ENCODE measurements around the gene SCUBE1.

DNA sequence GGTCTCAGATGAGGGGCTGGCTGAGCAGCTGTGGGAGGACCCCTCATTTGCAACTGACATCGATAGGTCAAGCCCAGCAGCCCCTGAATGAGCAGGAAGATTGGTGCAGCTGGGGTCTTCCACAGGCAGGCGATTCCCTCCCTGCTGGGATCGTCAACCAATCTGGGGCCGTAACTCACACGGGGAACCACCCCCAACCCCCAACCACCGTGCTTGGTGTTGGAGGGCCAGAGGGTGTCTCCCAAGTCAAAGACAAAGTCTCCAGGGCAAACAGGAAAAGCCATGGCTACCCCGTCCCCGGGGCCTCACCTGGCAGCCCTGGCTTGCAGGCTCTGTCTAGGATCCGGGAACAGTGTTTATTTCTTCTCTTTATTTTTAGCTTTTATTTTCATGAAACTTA, 26.9 kb upstream of the SCUBE1 start:
- TF ChIP-seq, protein P1, sequence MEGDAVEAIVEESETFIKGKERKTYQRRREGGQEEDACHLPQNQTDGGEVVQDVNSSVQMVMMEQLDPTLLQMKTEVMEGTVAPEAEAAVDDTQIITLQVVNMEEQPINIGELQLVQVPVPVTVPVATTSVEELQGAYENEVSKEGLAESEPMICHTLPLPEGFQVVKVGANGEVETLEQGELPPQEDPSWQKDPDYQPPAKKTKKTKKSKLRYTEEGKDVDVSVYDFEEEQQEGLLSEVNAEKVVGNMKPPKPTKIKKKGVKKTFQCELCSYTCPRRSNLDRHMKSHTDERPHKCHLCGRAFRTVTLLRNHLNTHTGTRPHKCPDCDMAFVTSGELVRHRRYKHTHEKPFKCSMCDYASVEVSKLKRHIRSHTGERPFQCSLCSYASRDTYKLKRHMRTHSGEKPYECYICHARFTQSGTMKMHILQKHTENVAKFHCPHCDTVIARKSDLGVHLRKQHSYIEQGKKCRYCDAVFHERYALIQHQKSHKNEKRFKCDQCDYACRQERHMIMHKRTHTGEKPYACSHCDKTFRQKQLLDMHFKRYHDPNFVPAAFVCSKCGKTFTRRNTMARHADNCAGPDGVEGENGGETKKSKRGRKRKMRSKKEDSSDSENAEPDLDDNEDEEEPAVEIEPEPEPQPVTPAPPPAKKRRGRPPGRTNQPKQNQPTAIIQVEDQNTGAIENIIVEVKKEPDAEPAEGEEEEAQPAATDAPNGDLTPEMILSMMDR (conservative IDR thresholded peaks at IDR 0.05; ENCODE audit: low read depth, low read length) = no peak
- TF ChIP-seq MAZ (IDR thresholded peaks at IDR 0.05; ENCODE audit: borderline replicate concordance, low read depth, low read length) (no peak), MAFK (IDR thresholded peaks at IDR 0.05; ENCODE audit: low read depth, low read length) (no peak)
- TF ChIP-seq, protein P2, sequence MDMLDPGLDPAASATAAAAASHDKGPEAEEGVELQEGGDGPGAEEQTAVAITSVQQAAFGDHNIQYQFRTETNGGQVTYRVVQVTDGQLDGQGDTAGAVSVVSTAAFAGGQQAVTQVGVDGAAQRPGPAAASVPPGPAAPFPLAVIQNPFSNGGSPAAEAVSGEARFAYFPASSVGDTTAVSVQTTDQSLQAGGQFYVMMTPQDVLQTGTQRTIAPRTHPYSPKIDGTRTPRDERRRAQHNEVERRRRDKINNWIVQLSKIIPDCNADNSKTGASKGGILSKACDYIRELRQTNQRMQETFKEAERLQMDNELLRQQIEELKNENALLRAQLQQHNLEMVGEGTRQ (IDR thresholded peaks at IDR 0.05; ENCODE audit: low read depth, low read length) = no peak

Measured in IMR-90 (cell line).